Epidermal melanocyte (primary cell): Measurements from ENCODE around the gene DOK7.

ENCODE experiments used
- DNase-seq: peaks from one replicate; pipeline ENCODE4 v3.0.0; 2011; ENCODE audit warnings: low spot score; ENCODE audit not compliant: insufficient read length

DOK7 gene

DNA sequence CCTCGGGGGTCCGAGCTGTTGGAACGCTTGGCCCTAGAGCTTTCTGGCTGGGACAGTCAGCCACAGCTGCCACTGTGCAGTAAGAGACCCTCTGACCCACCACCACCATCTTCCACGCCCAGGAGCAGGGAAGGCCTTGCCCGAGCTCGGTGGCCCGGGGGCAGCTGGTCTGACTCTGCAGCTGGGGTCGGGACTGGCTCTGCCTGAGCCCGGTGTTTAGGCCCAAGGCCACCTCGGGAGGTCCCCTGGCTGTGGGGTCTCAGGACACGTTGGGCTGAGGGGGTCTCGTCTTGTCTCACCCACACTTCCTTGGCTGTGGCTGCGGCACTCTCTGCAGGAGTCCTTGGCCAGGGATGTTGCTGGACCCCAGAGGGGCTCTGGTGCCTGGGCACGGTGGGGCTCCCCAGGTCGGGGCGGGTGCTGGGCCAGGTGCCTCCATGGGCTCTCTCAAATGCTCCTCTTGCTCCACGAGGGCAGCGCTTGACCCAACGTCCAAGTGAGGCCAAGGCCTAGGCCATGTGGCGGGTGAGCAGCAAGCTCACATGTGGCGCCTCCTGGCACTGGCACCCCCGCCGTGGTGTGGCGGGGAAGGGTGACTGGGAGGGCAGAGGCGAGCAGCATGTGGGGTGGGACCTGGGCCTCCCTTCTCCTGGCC is 22.9 kb downstream of the DOK7 start:
- DNase-seq = no peak

- DNase-seq = no peak
Observed at GRCh38 chr4:3486541-3487540, 23.7 kb downstream of the DOK7 start.

- DNase-seq = no peak
Observed at GRCh38 chr4:3487861-3488260, 24.8 kb downstream of the DOK7 start.

DNA sequence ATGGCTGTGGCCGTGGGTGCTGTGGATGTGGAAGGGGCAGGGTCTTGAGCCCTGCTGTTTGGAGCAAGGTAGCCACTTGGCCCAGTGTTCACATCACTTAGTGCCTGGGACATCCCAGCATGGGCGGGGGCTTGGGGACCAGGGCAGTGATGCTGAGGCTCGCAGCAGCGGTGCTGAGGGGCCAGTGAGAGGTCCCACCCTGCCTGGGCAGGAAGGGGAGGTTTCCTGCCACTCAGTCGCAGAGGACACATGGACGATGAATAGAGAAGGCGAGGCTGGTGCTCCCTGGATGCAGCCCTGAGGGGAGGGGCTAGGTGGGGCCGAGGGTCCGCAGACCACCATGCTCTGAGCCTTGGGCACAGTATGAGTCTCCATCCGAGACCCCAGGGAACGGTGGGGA is 25.7 kb downstream of the DOK7 start:
- no peak for DNase-seq

DNA sequence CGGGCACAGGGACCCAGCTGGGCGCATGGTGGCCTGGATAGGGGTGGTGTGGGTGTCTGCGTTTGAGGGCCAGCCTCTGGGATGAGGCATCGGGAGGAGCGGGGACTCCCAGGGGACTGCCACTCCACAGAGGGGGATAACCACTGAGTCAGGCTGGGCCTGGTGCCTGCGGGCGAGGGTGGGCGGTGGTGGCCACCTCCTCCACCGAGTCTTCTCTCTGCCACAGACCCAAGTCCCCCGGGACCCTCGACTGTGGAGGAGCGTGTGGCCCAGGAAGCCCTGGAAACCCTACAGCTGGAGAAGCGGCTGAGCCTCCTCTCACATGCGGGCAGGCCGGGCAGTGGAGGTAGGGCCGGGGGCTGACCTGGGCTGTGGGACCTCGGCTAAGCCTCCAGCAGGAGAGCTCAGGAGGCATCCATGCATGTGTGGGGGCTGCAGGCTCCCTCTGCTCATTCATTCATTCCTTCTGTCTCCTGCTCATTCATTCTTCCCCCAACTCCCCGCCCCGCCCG is 26.4 kb downstream of the DOK7 start:
- no peak for DNase-seq

DNA sequence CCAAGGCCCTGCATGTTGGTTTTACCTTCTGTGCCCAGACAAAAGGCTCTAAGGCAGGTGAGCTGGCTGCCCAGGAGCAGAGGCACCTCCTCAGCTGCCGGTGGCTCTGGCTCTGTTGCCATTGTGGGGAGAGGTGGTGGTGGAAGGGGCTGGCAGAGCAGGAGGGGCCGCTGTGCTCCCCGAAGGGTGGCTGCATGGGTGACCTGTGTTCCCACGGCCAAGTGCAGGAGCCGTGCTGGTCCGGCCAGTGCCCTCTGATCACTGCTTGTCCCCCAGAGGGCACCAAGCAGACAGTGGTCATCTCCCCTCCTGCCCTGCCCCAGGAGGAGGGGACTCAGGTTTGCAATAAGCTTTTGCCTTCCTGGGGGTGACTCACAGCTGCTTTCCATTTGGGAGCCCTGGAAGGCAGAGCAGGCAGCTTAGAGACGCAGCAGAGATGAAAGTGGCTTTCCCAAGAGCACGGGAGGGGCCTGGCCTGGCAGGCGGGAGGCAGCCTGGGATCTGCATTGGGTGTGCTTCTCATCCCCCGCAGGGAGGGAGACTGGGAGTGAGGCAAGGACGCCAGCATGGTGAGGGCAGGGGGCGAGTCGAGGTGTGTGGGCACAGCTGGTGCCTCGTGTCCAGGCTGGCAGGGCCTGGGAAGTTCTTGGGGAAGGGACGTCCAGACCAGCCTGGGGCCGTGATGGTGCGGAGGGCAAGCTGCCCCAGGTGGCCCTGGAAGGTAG is 28.7 kb downstream of the DOK7 start:
- DNase-seq = no peak

DNA sequence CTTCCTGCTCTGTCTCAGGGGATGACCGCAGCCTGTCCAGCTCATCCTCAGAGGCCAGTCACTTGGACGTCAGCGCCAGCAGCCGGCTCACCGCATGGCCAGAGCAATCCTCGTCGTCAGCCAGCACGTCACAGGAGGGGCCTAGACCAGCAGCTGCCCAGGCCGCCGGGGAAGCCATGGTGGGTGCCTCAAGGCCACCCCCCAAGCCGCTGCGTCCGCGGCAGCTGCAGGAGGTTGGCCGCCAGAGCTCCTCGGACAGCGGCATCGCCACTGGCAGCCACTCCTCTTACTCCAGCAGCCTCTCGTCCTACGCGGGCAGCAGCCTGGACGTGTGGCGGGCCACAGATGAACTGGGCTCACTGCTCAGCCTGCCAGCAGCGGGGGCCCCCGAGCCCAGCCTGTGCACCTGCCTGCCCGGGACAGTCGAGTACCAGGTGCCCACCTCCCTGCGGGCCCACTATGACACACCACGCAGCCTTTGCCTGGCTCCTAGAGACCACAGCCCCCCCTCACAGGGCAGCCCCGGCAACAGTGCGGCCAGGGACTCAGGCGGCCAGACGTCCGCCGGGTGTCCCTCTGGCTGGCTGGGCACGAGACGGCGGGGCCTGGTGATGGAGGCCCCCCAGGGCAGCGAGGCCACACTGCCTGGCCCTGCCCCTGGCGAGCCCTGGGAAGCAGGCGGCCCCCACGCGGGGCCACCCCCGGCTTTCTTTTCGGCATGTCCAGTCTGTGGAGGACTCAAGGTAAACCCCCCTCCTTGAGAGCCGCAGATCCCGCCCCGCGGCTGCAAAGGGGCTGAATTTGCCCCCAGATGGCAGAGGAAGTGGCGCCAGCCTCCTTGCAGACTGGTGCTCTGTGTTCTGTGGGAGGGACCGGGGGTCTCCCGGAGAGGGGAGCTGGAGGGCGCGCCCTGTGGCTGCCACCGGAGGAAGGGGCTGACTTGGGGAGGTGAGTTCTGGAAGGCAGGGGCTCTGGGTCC is 29.9 kb downstream of the DOK7 start:
- DNase-seq = no peak

DNA sequence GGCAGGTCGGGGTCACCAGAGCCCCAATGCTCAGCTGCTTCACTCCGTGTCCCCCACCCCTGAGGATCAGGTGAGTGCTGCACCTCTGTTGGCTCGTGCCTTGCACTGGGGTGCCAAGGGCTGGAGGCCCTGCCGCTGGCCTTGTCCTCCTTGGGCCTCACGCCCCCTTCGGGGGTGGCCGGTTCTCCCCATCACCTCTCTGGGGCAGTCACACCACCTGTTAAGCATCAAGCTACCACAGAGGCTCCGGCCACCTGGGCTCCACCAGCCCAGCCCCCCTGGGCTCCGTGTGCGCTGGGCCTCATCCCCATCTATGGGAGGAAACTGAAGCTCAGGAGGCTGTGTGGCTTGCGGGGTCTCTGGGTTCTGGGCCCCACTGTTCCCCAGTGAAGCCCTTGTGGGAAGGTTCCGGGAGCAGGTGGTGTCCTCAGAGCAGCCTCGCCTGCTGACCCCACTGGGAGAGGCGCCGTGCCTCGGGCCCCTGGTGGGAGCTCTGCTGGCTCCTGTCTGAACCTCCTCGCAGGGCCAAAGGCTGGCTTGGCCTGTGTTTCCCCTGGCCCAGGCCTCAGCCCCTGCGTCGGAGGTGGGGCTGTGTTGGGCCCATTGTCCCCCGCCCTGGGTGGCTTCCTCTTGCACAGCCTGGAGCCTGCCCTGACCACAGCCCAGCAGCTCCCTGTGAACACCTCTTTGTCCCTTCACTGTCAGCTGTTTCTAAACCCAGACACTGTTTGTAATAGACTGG is 30.8 kb downstream of the DOK7 start:
- no peak for DNase-seq

DNA sequence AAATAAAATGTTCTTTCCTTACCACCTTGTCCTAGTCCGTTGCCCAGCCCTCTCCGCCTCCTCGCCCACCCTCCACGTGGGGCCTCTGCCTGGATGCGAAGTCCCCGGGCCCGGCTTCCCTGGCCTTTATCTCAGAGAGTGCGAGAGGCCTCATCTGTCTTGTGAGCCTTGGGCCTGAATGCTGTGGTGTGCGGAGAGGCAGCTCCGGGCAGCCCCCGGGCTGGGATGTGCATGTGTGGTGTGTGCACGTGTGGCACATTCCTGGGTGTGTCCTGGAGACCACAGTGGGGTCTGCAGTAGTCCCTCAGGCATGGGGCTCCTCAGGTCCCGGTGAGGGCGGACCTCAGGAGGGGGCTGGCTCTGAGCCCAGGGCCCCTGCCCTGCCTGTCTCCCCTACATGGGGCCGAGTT is 31.4 kb downstream of the DOK7 start:
- DNase-seq = no peak

DNA sequence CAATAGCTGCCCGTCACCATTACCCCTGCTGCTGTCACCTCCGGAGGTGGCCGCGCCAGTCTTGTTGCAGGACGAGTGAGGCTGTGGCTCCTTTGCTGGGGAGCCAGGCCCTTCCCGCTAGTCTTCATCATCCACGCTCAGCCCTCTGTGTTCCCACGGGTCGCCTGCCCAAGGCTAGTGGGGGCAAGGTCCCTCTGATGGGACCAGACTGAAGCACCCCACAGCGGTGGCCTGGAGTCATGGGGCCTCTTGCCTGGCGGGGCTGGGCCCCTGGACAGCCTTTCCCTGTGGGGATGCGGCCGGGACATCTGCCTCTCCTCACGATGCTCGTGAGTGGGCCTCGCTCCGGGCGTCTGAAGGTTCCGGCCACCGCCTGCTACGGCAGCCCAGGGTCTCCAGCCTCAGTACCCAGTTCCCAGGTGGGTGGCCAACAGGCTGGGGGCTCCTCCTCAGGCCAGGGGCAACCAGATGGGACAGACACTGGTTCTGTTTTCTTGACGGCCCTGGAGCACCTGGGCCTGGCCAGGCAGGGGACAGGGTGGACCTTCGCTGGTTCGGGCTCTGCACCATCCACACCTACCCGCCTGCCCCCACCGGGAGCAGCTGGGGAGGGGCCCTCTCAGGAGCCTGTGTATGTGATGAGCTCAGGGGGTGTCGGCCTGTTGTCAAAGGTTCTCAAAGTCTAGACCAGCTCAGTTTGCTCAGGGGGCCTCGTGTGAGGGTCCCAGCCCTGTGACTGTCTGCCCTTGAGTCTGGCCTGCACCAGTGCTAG is 32.3 kb downstream of the DOK7 start:
- no peak for DNase-seq

GRCh38 chr4:3496021-3496420 is 32.9 kb downstream of the DOK7 start:
- no peak for DNase-seq

DNA sequence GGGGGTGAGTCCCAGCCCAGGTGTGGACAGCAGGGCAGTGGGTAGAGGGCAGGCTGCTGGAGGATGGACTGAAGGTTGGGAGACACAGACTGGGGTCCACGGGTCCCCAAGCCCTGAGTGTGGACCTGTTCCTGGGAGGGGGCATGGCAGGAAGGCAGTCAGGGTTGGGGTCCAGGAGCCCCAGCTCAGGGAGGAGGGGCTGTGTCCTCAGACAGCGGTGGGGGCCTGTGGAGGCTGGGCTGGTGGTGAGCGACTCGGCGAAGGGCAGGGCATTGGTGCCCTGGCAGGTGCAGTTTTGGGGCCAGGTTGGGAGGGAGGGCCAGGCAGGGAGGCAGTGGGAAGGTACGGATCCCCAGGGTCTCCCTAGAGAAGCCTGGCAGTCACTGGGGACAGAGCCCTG is 34.0 kb downstream of the DOK7 start:
- no peak for DNase-seq

DNA sequence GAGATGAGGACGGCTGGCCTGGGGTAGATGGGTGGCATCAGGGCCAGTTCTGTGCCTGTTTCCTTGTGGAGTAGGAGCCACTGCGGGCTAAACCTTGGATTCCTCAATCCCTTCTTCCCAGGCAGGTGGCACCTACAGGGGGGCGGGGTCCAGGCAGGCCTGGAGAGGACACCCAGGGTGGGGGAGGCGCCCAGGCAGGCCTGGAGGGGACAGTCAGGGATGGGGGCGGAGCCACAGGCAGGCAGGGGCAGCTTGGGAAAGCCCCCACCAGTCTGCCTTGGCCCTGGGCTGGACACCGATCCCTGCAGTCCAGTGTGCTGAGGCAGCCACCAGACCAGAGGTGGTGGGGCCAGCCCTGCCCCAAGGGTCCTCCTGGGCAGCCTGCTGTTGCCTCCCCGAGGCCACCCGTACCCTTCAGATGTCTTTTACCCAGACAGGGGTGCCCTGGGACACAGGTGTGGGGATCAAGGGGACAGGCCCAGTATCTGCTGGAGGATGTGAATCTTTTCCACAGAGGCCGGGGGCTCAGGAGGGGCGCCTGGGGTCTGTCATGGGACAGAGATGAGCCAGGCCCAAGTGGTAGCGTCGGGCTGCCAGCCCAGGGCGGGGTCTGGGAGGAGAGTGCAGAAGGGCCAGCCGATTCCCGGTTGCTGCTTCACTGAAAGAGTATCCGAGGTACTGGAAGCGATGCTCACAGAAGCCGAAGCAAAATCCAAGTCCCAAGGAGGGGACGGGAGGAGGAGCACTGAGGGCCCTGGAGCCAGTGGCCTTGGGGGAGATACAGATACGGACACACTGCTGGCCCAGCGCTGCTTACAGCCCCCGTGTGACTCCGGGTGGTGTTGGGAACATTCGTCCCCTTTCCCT is 34.6 kb downstream of the DOK7 start:
- DNase-seq = no peak

DNA sequence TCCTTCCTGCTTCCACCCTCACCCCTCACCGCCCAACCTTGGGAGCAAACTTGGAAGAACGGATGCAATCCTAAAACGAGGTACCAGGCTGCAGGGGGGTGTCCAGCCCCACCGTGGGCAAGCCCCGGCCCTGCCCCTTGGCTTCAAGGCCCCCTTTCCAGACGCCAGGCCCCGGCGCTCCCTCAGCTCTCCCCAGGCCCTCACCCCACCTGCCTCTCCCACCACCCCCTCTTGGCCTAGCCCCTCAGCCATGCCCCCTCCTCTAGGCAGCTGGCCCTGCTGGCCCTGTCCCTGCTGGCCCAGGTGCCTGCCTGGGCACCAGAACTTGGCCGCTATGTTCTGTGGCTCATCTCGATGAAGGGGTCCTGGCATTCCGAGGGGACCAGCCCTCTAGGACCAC is 35.3 kb downstream of the DOK7 start:
- no peak for DNase-seq

- no peak for DNase-seq
Observed at GRCh38 chr4:3498901-3499510, 35.9 kb downstream of the DOK7 start.

- DNase-seq = no peak
Observed at GRCh38 chr4:3499710-3500109, 36.6 kb downstream of the DOK7 start.

DNA sequence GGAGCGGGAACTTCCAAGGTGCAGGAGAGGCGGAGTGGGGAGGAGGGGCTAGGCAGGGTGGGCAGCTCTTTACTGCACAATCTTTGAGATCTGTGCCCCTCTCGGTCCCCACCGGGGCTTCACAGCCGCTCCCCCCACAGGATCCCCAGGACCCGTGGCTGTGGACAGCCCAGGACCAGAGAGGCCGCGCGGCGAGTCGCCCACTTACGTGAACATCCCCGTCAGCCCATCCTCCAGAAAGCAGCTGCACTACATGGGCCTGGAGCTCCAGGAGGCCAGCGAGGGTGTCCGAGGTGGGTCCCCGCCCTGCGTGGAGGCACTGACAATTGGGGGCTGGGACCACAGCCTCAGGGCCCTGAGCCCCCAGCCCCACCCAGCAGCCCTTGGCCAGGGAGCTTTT is 37.0 kb downstream of the DOK7 start:
- DNase-seq = no peak

DNA sequence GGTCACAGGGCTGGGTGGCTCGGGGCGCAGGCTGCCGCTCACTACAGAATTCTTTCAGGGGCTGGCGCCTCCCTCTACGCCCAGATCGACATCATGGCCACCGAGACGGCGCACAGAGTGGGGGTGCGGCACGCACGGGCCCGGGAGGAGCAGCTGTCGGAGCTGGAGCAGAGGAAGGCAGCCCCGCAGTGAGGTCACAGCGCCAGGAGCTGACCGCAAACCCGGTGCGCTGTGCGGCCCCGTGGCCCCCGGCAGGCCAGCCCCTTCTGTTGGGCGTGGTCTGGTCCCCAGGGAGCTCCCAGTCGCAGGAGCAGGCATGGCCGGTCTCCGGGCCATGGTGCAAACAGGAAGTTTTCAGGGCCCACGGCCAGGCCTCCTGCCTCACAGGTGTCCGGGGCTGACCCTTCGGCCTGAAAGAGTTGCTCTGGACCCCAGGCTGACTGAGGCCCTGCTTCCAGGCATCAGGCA is 37.6 kb downstream of the DOK7 start:
- no peak for DNase-seq
